HEK293 (cell line): ENCODE data around the gene C1orf122.

Experiments used
- CTCF ChIA-PET: fragments of 350-600 bp; formaldehyde crosslinking; extraction: SDS; loops from one replicate; lab custom pipeline; 2021; ENCODE audit warnings: antibody characterized with exemption; lab: Yijun Ruan, JAX
- POLR2A ChIA-PET: fragments of 300-600 bp; formaldehyde crosslinking; extraction: SDS; loops from one replicate; lab custom pipeline; 2020; ENCODE audit warnings: antibody characterized with exemption, inconsistent platforms; lab: Yijun Ruan, JAX
- H3K27ac ChIP-seq: fragments of 200-500 bp; sonication (Bioruptor generic); 2 replicates; pipeline ENCODE4 v1.5.1; 2014; ENCODE audit warnings: low read depth, low read length, control low read depth, inconsistent platforms; ENCODE audit errors: extremely low read depth
- H3K36me3 ChIP-seq, 2 experiments: fragments of 200-500 bp in 1 of 2; sonication (Bioruptor generic) in 1 of 2; 1 replicate in 1 of 2; 2 replicates in 1 of 2; pipeline ENCODE4 v1.5.1; 2014 to 2017; ENCODE audit warnings: inconsistent platforms in 2 of 2, low read length in 2 of 2; ENCODE audit not compliant: control insufficient read depth in 2 of 2, insufficient read depth in 1 of 2
- H3K4me1 ChIP-seq: fragments of 200-500 bp; sonication (Bioruptor generic); 2 replicates; pipeline ENCODE4 v1.5.1; 2014; ENCODE audit warnings: mild to moderate bottlenecking, low read length, inconsistent platforms; ENCODE audit not compliant: control insufficient read depth, insufficient read depth
- H3K4me3 ChIP-seq: 2 replicates; pipeline ENCODE4 v1.5.1; 2011; ENCODE audit warnings: low read depth, mild to moderate bottlenecking, control low read depth, low read length, moderate library complexity
- H3K9me3 ChIP-seq: fragments of 200-500 bp; sonication (Bioruptor generic); 2 replicates; pipeline ENCODE4 v1.5.1; 2014; ENCODE audit warnings: low read depth, low read length, inconsistent platforms; ENCODE audit not compliant: control insufficient read depth, insufficient read depth
- BCL11A ChIP-seq: fragments of 450-650 bp; formaldehyde crosslinking; IDR thresholded peaks from 2 replicates; pipeline ENCODE4 v1.5.1; 2016; ENCODE audit warnings: low read depth, missing biosample characterization, missing genetic modification characterization
- EGR2 ChIP-seq: fragments of 450-650 bp; formaldehyde crosslinking; IDR thresholded peaks from 2 replicates; pipeline ENCODE4 v1.5.1; 2016; ENCODE audit warnings: low read depth, missing biosample characterization, missing genetic modification characterization
- KLF9 ChIP-seq: fragments of 450-650 bp; formaldehyde crosslinking; IDR thresholded peaks from 2 replicates; pipeline ENCODE4 v1.5.1; 2016; ENCODE audit warnings: missing biosample characterization, missing genetic modification characterization, low read depth
- ZBTB7A ChIP-seq: fragments of 450-650 bp; formaldehyde crosslinking; IDR thresholded peaks from 2 replicates; pipeline ENCODE4 v1.5.1; 2016; ENCODE audit warnings: low read depth, missing biosample characterization, missing genetic modification characterization
- ZFHX2 ChIP-seq: fragments of 450-650 bp; formaldehyde crosslinking; conservative IDR thresholded peaks from 2 replicates; pipeline ENCODE4 v1.5.1; 2016; ENCODE audit warnings: missing biosample characterization, missing genetic modification characterization
- ZNF121 ChIP-seq: fragments of 450-650 bp; formaldehyde crosslinking; IDR thresholded peaks from 2 replicates; pipeline ENCODE4 v1.5.1; 2016; ENCODE audit warnings: missing biosample characterization, missing genetic modification characterization
- ZNF473 ChIP-seq: fragments of 450-650 bp; formaldehyde crosslinking; IDR thresholded peaks from 2 replicates; pipeline ENCODE4 v1.5.1; 2017; ENCODE audit warnings: missing biosample characterization, missing genetic modification characterization
- ZNF600 ChIP-seq: fragments of 450-650 bp; formaldehyde crosslinking; IDR thresholded peaks from 2 replicates; pipeline ENCODE4 v1.5.1; 2016; ENCODE audit warnings: missing biosample characterization, missing genetic modification characterization
- TF ChIP-seq, protein P1 (sequence below): fragments of 450-650 bp; formaldehyde crosslinking; IDR thresholded peaks from 2 replicates; pipeline ENCODE4 v1.5.0; 2017; ENCODE audit warnings: missing biosample characterization, missing genetic modification characterization, borderline replicate concordance
- TF ChIP-seq, protein P2 (sequence below): fragments of 450-650 bp; formaldehyde crosslinking; IDR thresholded peaks from 2 replicates; pipeline ENCODE4 v1.5.1; 2016; ENCODE audit warnings: missing biosample characterization, missing genetic modification characterization
- TF ChIP-seq, protein P3 (sequence below): fragments of 450-650 bp; formaldehyde crosslinking; conservative IDR thresholded peaks from 2 replicates; pipeline ENCODE4 v1.5.1; 2016; ENCODE audit warnings: low read depth, missing biosample characterization, missing genetic modification characterization

The C1orf122 gene

DNA sequence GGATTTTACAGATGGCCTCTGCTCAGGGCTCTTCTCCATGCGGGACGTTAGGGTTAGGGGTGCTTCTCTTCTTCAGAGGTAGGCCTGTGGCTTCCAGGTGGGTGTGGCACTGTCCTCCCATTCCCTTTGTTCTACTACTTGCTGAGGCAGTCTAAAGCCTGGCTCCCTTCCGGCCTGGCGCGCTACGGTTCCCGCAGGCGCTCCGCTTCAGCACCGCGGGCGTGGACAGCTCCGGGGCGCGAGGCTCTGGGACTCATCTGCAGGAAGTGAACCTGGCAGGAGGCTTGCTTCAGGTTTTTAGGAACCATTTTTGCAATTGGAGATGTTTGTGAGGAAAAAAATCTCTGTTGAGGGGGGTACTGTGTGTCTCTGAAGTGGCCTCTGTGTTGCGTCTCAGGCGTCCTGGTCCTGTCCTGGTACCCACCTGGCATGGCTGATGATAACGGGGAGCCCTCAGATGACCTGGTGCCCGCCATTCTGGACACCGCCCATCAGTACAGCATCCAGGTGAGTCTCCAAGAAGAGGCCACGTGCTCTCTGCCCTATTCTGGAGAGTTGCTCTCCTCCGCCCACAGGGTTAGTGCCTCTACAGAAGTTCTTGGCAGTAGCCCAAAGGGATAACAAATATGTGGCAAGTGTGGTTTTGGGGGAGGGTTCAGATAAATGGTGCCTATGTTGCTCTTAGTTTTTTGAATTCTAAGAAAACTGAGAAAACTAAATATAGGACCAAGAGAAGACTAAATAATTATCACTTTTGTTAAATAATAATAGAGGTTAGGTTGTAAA lies 12.1 kb upstream of the C1orf122 start:
- Histone ChIP-seq H3K9me3 (no peaks in the 10 kb centered on the region), H3K36me3 (peaks cover 13 to 48% of the 10 kb centered on the region in 2 experiments; a peak in 2 of 3 replicates), H3K27ac (no peak overlapping the region), H3K4me1 (peaks cover 7% of the 10 kb centered on the region; the same call in 1 of the 2 replicates), H3K4me3 (no peak overlapping the region; the same call in 1 of the 2 replicates)
- ChIA-PET CTCF (interaction anchor here (0.6 kb wide), 1 partner anchor 12 kb away, joined by 4 read pairs; the partner anchor contains the start of genes C1orf122 and YRDC), POLR2A (interaction anchor here (1.1 to 3.7 kb wide), 2 partner anchors 12 to 64 kb away, joined by 3 to 17 read pairs; partner anchors contain the start of genes C1orf122, MTF1 and YRDC)
- no peak for TF ChIP-seq ZBTB7A (tag by site-specific recombination)
- 0 out of 2 replicates have a peak, but pooled peaks have one; percentile 4 for TF ChIP-seq ZNF600 (tag by site-specific recombination)
- no peak for TF ChIP-seq BCL11A (tag by site-specific recombination)
- peak; percentile 40 for TF ChIP-seq ZFHX2
- peak; percentile 81 for TF ChIP-seq KLF9 (tag by site-specific recombination)
- TF ChIP-seq, protein P1, sequence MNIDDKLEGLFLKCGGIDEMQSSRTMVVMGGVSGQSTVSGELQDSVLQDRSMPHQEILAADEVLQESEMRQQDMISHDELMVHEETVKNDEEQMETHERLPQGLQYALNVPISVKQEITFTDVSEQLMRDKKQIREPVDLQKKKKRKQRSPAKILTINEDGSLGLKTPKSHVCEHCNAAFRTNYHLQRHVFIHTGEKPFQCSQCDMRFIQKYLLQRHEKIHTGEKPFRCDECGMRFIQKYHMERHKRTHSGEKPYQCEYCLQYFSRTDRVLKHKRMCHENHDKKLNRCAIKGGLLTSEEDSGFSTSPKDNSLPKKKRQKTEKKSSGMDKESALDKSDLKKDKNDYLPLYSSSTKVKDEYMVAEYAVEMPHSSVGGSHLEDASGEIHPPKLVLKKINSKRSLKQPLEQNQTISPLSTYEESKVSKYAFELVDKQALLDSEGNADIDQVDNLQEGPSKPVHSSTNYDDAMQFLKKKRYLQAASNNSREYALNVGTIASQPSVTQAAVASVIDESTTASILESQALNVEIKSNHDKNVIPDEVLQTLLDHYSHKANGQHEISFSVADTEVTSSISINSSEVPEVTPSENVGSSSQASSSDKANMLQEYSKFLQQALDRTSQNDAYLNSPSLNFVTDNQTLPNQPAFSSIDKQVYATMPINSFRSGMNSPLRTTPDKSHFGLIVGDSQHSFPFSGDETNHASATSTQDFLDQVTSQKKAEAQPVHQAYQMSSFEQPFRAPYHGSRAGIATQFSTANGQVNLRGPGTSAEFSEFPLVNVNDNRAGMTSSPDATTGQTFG (tag by site-specific recombination) = no peak
- TF ChIP-seq, protein P2, sequence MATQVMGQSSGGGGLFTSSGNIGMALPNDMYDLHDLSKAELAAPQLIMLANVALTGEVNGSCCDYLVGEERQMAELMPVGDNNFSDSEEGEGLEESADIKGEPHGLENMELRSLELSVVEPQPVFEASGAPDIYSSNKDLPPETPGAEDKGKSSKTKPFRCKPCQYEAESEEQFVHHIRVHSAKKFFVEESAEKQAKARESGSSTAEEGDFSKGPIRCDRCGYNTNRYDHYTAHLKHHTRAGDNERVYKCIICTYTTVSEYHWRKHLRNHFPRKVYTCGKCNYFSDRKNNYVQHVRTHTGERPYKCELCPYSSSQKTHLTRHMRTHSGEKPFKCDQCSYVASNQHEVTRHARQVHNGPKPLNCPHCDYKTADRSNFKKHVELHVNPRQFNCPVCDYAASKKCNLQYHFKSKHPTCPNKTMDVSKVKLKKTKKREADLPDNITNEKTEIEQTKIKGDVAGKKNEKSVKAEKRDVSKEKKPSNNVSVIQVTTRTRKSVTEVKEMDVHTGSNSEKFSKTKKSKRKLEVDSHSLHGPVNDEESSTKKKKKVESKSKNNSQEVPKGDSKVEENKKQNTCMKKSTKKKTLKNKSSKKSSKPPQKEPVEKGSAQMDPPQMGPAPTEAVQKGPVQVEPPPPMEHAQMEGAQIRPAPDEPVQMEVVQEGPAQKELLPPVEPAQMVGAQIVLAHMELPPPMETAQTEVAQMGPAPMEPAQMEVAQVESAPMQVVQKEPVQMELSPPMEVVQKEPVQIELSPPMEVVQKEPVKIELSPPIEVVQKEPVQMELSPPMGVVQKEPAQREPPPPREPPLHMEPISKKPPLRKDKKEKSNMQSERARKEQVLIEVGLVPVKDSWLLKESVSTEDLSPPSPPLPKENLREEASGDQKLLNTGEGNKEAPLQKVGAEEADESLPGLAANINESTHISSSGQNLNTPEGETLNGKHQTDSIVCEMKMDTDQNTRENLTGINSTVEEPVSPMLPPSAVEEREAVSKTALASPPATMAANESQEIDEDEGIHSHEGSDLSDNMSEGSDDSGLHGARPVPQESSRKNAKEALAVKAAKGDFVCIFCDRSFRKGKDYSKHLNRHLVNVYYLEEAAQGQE (tag by site-specific recombination) = peak; percentile 97
- peak; percentile 35; the same call in 1 of the 2 replicates for TF ChIP-seq EGR2 (tag by site-specific recombination)

DNA sequence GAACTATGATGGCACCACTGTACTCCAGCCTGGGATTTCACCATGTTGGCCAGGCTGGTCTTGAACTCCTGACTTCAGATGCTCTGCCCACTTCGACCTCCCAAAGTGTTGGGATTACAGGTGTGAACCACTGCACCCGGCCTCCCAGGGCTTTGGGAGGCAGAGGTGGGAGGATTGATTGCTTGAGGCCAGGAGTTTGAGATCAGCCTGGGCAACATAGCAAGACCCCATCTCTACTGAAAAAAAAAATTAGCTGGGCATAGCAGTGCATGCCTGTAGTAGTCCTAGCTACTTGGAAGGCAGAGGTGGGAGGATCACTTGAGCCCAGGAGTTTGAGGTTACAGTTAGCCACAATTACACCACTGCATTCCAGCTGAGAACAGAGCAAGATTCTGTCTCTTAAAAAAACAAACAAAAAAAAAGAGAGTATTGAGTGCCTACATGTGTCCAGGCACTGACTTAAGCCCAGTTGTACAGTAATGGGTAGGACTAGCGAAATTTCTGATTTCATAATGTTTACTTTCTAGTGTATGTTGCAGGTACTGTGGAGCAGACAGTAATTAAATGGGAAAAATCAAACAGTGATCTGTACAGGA lies 9.7 kb upstream of the C1orf122 start:
- peak; percentile 94 for TF ChIP-seq ZNF121 (tag by site-specific recombination)
- TF ChIP-seq, protein P3, sequence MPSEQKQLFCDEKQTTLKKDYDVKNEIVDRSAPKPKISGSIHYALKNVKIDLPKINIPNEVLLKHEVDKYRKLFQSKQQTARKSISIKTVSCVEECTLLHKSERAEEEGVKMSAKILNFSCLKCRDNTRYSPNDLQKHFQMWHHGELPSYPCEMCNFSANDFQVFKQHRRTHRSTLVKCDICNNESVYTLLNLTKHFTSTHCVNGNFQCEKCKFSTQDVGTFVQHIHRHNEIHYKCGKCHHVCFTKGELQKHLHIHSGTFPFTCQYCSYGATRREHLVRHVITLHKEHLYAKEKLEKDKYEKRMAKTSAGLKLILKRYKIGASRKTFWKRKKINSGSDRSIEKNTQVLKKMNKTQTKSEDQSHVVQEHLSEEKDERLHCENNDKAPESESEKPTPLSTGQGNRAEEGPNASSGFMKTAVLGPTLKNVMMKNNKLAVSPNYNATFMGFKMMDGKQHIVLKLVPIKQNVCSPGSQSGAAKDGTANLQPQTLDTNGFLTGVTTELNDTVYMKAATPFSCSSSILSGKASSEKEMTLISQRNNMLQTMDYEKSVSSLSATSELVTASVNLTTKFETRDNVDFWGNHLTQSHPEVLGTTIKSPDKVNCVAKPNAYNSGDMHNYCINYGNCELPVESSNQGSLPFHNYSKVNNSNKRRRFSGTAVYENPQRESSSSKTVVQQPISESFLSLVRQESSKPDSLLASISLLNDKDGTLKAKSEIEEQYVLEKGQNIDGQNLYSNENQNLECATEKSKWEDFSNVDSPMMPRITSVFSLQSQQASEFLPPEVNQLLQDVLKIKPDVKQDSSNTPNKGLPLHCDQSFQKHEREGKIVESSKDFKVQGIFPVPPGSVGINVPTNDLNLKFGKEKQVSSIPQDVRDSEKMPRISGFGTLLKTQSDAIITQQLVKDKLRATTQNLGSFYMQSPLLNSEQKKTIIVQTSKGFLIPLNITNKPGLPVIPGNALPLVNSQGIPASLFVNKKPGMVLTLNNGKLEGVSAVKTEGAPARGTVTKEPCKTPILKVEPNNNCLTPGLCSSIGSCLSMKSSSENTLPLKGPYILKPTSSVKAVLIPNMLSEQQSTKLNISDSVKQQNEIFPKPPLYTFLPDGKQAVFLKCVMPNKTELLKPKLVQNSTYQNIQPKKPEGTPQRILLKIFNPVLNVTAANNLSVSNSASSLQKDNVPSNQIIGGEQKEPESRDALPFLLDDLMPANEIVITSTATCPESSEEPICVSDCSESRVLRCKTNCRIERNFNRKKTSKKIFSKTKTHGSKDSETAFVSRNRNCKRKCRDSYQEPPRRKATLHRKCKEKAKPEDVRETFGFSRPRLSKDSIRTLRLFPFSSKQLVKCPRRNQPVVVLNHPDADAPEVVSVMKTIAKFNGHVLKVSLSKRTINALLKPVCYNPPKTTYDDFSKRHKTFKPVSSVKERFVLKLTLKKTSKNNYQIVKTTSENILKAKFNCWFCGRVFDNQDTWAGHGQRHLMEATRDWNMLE (tag by site-specific recombination) = no peak
- TF ChIP-seq ZNF473 (tag by site-specific recombination) = no peak
- Histone ChIP-seq H3K4me1 (peaks cover 7% of the 10 kb centered on the region; the same call in 1 of the 2 replicates), H3K36me3 (peaks cover 26 to 70% of the 10 kb centered on the region in 2 experiments), H3K9me3 (no peaks in the 10 kb centered on the region), H3K4me3 (no peak overlapping the region), H3K27ac (no peak overlapping the region)
- POLR2A ChIA-PET = interaction anchor here (3.7 kb wide), 1 partner anchor 10 kb away, joined by 17 read pairs; the partner anchor contains the start of genes C1orf122 and YRDC
- CTCF ChIA-PET = no interaction called here
